DMS79 treated with DMSO at 0.1 percent for 48 hours (cell line): ENCODE measurements around the gene HOXC10.

Source experiments
- DNase-seq: peaks from one replicate; lab custom pipeline; 2025; lab: John Stamatoyannopoulos, UW

HOXC10 gene

DNA sequence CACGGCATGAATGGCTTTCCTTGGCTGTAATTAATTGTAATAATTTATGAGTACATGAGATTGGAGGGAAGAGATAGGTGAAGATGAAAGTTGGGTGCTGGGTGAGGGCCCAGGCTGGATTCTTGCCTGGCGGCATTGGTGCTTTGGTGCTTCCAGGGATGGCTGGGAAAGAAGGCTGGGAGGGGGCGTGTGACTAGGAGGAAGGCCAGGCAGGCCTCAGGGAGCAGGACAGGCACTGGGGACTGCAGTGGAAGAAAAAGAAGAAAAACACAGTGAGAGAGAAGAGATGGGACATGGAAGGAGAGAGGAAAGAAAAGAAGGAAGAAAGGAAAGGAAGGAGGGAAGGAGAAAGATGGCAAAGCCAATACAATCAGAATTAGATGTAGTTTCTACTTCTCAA lies 18.7 kb downstream of the HOXC10 start:
- no peak for DNase-seq

DNA sequence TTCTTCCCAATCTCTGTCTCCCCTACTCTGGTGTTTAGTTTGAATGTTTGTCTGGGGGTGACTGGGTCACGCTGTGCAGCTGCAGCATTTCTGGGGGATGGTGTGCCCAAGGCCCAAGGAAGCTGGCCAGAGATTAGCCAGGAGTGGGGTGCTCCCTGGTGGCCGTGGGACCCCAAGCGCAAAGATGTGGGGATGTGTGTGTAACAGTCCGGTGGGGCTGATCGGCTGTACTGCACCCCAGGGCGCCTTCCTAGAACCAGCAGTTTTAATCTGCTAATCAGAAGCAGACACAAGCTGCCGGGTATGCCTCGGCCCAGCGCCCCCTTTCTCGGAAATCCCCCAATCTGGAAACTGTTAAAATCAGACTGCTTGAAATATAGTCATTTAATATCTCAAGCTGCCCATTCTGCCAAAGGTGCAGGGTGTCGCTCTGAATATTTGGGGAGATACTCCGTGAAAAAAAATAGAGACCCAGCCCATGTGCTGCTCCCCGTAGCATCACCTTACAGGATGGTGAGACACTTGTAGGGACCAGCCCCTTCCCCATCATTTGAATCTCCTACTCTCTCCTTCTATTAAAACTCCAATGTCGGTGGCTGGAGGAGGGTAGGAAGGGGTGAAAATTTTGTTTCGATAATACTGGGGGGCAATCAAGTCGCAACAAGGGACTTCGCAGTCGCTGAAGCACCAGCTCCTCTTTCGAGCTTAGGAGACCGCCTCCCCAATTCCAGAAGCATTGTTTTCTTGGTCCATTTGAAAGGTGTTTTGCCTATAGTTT lies 19.3 kb downstream of the HOXC10 start:
- no peak for DNase-seq

DNA sequence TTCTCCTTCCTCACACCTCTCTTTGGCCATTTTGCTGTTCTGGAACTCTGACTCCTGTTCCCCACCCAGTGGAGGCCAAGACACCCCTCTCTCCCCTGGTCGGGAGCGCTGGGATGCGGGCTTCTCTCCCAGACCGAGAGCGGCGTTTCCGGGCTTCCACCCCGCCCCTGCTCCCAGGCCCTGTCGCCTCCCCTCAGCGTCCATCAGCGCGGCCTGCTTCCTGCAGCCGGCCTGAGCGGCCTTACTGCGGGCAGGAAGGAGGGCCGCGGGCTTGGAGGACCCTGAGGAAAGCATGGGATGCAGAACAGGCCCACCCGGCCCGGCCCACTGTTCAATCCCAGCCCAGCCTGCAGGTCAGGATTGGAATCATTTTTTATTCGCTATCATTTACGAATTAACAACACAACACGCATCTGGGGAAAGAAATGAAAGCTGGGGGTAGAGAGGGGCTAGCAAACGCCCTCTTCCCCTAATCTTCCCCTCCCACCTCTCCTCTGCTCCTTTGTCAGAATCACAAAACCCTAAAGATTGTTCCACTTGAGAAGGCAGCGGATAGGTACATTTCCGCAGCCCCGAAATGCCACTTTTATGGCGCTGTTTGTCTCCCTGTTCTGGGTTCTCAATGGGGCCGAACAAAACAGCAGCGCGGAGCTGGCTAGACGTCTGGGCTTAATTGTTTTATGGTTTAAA lies 20.0 kb downstream of the HOXC10 start:
- no peak for DNase-seq

DNA sequence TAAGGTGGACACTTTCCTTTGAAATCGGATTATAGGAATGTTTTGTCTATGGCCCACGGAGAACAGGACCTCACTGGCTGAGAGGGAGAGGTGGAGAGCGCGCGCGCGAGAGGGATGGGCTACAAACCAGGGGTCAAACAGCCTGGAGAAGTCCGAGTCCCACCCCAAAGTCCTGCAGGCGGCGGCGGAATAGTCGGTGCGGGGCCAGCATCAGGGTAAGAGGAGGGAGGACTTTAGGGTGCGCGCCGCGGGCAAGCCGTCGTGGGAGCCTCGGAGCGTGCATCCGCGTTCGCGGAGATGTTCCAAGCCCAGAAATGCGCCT lies 20.5 kb downstream of the HOXC10 start:
- DNase-seq, result no peak

DNA sequence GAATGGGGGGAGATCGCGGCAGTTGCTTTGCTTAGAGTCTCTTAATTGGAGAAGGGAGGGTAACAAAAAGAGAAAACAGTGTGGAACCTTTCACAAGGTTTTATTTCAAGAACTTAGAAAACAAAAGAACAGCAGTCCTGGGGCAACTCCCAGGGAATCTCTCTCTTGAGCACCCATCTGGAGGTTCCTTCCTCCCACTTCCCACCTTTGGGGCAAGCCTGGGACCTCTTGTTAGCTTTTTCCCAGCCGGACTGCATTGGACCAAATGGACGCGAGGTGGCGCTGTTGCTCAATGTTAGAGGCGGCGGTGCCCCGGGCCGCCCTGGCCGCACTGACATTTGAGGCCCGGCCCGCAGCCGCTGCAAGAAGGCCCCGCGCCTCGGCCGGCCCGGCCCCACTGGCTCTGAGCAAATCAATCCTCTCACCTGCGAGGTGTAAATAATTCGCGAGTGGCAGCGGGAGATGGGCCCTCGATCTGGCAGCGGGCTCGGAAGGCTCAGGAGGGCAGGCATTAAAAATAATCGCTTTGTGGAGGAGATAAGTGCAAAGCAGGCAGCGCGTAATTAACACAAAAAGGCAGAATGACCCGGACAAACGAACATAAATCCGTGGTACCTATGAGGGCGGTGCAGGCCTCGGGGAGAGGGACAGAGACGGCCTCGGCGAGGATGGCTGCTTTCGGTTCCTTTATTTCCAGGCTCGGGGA lies 21.1 kb downstream of the HOXC10 start:
- peak; percentile 43 for DNase-seq

DNA sequence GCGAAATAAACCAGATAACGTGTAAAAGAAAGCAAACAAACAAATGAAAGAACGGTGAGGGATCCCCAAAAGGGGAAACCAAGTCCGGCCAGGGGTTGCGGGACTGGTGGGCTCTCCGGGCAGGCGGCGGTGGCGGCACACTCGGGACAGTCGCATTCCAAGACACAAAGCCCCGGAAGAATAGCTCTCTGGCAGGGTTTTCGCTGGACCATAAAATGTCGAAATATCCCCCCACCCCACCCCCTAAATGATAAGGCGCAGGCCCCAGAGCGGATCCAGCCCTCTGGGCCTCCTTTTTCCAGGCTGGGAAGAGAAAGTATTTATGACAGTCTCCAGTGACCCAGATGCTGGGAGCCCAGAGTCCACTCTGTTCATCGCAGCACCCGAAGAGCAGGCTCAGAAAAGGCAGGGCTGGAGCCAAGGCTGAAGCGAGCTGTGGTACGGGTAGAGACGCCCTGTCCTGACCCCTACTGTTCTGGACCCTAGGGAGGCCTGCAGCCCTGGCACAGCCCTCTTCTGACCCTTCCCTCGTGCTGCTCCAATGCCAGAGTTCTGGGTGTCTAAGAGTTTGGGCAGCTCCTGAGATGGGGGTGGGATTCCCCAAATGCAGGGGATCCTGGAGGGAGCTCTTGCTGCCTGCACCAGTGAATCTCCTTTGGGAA lies 21.7 kb downstream of the HOXC10 start:
- no peak for DNase-seq

- DNase-seq, result no peak
These were observed 22.8 kb downstream of the HOXC10 start for GRCh38 chr12:54007538-54008259.

- no peak for DNase-seq
These were observed 23.3 kb downstream of the HOXC10 start for GRCh38 chr12:54008260-54008552.

- DNase-seq, result no peak
These were observed 24.5 kb downstream of the HOXC10 start for GRCh38 chr12:54009171-54010052.

DNA sequence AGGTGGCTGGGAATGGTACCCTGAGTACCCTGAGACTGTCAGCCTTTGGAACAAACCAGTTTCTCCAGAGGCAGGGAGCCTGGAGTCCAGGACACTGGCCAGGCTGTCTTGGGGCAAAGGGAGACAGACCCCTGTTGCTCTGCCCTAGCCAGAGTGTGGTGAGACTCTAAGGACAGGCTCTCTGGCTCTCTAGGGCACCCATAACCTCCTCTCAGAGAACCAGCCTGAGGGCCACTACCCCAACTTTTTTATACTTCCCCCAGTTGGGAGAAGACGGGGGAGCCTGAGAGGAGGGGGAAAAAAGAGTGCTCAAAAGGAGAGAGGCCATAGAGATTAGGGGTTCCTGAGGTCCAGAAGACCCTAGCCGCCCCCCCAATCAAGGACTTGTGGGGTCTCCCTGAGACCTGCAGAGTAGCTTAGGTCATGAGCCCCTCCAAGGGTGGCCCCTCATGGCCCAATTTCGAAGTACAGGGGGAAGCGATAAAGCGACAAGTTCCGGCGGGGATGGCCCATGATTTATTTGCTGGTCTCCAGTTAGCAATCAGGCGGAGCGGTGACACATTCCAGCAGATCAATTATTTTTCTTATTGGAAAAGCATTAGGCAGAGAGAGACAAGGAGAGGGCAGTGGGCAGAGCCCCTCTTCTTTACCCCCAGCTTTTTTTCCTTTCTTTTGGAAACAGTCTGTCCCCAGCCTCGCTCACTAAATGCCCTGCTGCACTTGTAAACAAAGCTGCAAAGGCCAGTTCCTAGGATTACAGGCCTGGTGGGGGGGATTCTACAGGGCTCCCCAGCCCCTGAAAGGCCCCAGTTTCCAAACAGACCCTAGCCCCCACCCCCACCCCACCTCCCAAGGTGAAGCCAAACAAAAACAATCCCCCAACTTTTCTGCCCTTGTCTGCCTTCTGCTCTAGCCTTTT lies 25.4 kb downstream of the HOXC10 start:
- DNase-seq, result no peak

GRCh38 chr12:54010972-54011664 lies 26.2 kb downstream of the HOXC10 start:
- DNase-seq, result no peak

DNA sequence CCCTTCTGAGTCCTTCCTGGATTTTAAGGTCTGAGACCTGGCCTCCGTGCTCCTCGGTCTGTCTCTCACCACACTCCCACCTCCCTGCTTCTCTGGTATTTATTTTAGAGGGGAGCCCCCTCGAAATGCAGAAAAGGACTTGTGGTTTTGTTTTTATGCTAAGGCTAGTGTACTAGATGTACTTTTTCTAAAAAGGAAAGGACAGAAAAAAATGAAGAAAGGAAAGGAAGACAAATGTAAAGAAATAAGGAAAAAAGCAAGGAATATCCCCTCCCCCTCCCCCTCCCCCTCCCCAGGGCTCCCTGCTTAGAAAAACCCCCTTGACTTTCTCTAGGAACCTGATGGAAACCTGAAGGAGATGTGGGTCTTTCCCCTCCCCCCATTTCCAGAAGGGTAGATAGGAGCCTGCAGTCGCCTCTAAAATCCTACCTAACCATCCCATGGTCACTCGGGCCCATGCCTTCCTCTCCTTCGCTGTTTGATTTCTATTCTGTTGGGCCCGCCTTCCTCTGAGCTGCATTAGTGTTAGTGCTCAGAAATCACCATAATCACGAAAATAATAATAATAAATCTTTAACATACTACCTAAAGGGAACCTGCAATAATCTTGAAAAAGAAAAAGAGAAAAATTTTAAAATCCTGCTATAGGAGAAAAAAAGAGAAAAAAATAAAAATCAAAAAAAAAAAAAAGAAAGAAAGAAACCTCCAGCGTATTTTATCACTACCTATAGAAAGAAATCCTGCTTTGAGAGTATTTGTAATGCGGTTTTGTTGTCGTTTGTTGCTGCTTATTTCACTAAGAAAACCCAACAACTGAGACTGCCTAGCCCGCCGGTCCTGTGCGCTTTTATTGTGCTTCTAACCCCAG lies 27.0 kb downstream of the HOXC10 start:
- DNase-seq, result no peak

- DNase-seq, result no peak
These were observed 27.9 kb downstream of the HOXC10 start for GRCh38 chr12:54012631-54013409.

DNA sequence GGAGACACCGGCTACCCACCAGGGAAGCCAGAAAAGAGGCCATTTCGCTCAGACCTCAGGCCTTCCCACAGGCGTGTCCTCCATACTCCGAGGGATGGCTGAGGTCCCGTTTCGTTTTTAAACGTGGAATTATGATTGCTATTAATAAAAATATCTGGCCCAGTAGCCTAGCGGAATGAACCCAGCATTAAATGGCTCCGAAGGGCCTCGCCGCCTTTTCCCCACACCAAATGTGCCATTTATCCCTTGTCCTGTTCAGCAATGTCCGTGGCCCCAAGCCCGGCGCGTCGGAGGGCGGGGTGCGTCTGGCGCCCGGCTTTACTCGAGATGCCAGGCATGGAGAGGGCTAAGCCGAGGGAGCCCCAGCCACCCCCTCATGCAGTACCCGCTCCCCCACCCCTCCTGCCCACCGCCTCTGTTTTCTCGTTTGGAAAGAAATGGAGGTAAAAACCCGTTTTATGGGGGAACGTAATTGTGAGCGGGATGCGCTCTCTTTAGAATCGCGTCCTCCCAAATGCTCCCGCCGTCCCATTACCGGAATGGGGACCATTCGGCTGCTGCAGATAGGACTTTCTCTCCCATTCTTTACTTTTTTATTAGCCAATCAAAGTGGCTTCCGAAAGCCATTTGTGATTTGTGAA lies 29.6 kb downstream of the HOXC10 start:
- DNase-seq, result no peak

DNA sequence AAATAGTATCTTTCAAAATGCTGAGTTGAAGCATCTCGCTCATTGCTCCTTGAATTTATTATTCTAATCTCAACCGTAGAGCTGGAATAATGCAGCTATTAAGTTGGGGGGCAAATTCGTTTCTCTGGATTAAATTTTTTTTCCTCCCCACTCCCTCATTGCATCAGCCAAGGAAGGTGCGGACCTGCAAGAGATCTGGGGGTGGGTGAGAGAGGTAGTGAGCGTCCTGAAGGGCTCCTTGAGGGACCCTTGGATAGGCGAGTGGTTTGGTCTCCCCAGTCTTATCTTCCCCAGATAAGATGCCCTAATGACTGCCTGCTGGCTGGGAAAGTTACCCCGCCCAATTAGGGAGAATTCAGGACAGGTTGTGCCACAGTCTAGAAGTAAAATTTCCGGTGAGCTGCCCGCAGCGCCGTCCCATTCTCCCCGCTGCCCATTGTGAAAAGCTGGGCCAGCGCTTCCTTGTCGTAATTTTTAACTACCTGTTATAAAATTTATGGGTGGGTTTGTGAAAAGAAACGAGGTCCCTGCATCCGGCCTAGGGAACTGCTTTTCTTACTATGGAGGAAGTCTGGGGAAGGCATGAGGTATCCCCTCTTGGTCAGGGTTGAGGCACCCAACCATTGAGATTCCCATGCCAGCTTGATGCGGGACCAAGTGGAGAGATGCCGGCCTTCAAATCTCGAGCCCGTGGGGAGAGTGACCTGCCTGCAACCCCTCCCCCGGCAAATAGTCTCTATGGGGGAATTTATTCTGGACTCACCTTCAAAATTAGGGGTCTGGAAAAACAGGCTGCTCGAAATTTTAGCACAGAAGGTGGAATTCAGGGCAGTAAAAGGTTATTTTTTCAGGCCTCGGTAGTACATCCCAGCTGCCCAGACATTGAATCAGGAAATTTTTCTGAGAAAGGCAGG lies 30.3 kb downstream of the HOXC10 start:
- DNase-seq, result no peak

DNA sequence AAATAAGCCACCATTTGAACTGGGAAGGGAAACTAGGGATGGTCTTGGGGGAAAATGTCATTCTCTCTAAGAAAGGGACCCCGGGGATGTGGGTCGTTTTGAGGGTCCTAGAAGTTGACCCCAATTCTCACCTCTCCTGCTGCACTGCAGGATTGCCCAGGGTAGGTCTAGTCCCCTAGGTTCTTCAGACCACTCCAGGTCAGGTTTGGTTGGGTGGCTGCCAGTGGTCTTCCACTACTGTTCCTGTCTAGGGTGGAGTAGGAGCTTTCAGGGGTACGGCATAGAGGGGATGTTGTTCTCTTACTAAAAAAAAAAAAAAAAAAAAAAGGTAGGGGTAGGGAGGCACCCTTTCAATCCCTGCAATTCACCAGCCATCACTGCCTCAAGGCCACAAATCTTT lies 31.1 kb downstream of the HOXC10 start:
- DNase-seq, result no peak
